Astrocyte (in vitro differentiated cells and primary cell): ENCODE data around the gene CYLD.

Experiments used
- CTCF ChIP-seq: IDR thresholded peaks from 2 replicates; pipeline ENCODE4 v1.5.1; 2011; ENCODE audit warnings: low read depth, mild to moderate bottlenecking, inconsistent platforms, low read length, moderate library complexity; ENCODE audit not compliant: insufficient read depth
- EZH2 ChIP-seq: IDR thresholded peaks from 2 replicates; pipeline ENCODE4 v1.6.1; 2012; ENCODE audit warnings: mild to moderate bottlenecking, low read length, inconsistent platforms; ENCODE audit not compliant: insufficient read depth

GRCh38 chr16:50745940-50746339 lies 4.1 kb downstream of the CYLD start:
- no peak for TF ChIP-seq CTCF
- TF ChIP-seq EZH2, result no peak
